Retinal pigment epithelial cell (primary cell): ENCODE data around the gene PLXNA4.

ENCODE experiments used
- DNase-seq: peaks from one replicate; pipeline ENCODE4 v3.0.0-alpha.2; 2010; ENCODE audit warnings: low read depth
- H3K4me3 ChIP-seq: 2 replicates; pipeline ENCODE4 v1.5.1; 2011; ENCODE audit warnings: mild to moderate bottlenecking, low read length, control low read depth, moderate library complexity
- CTCF ChIP-seq: conservative IDR thresholded peaks from 2 replicates; pipeline ENCODE4 v1.5.1; 2011; ENCODE audit warnings: low read depth, low read length, control low read depth, inconsistent platforms

The PLXNA4 gene

GRCh38 chr7:132422502-132423111, 153.7 kb downstream of the PLXNA4 start:
- no peak for DNase-seq
- H3K4me3 ChIP-seq = no peak overlapping the region
- TF ChIP-seq CTCF = no peak

- no peak overlapping the region for H3K4me3 ChIP-seq
- TF ChIP-seq CTCF = no peak
- no peak for DNase-seq
Measured at GRCh38 chr7:132420527-132420926, 155.7 kb downstream of the PLXNA4 start.

- DNase-seq = no peak
- TF ChIP-seq CTCF = no peak
- no peak overlapping the region for H3K4me3 ChIP-seq
Measured at GRCh38 chr7:132419542-132419941, 156.7 kb downstream of the PLXNA4 start.

- H3K4me3 ChIP-seq = no peak overlapping the region
- no peak for TF ChIP-seq CTCF
- DNase-seq = no peak
Measured at GRCh38 chr7:132418840-132419239, 157.4 kb downstream of the PLXNA4 start.

GRCh38 chr7:132417103-132417906, 159.0 kb downstream of the PLXNA4 start:
- DNase-seq = no peak
- no peak overlapping the region for H3K4me3 ChIP-seq
- TF ChIP-seq CTCF = no peak

GRCh38 chr7:132416395-132416794, 159.9 kb downstream of the PLXNA4 start:
- DNase-seq = no peak
- no peak for TF ChIP-seq CTCF
- no peak overlapping the region for H3K4me3 ChIP-seq

GRCh38 chr7:132415259-132415658, 161.0 kb downstream of the PLXNA4 start:
- DNase-seq = no peak
- H3K4me3 ChIP-seq = no peak overlapping the region
- no peak for TF ChIP-seq CTCF
